A549 (cell line): Measurements from ENCODE around the gene CRADD. TPM values are rescaled to one million over a fixed set of nuclear protein-coding genes. Genes with fewer than 3 reads are reported as not detected.

ENCODE experiments used
- ATAC-seq, 2 experiments: fragments of 200-7000 bp in 1 of 2; fragments of >200 bp in 1 of 2; cut with Nextera tagmentation in 1 of 2; cut with Tn5 transposase in 1 of 2; 3 replicates each; pipeline versions ENCODE4 v1.8.0 to v1.9.1; 2018 to 2020; ENCODE audit warnings: mild to moderate bottlenecking in 1 of 2, moderate library complexity in 1 of 2
- CTCF ChIA-PET: fragments of 300-600 bp; sonication (Branson Sonifier 250); formaldehyde crosslinking; extraction: SDS; loops from one replicate; lab custom pipeline; 2021; ENCODE audit warnings: antibody characterized with exemption, inconsistent platforms; lab: Yijun Ruan, JAX
- POLR2A ChIA-PET: fragments of 350-600 bp; formaldehyde crosslinking; extraction: SDS; loops from one replicate; lab custom pipeline; 2021; ENCODE audit warnings: antibody characterized with exemption, inconsistent platforms; lab: Yijun Ruan, JAX
- DNase-seq, 2 experiments: peaks; one replicate each; pipeline versions ENCODE4 v3.0.0 to v3.0.0-alpha.2; 2011 to 2016; ENCODE audit warnings: low read depth in 1 of 2, low spot score in 1 of 2
- FAIRE-seq: peaks from 2 replicates; lab custom pipeline; 2011; peaks lifted over from hg19 to GRCh38; lab: Jason Lieb, UNC
- H3K27ac ChIP-seq, 2 experiments: fragments of >200 bp; sonication (Bioruptor Twin); formaldehyde crosslinking; 3 replicates each; pipeline ENCODE4 v1.5.1; 2016 to 2017
- H3K4me1 ChIP-seq: fragments of >200 bp; sonication (Bioruptor Twin); formaldehyde crosslinking; 3 replicates; pipeline ENCODE4 v1.6.1; 2016
- H3K4me2 ChIP-seq: fragments of >200 bp; sonication (Bioruptor Twin); formaldehyde crosslinking; 3 replicates; pipeline ENCODE4 v1.6.1; 2016
- H3K4me3 ChIP-seq: fragments of >200 bp; sonication (Bioruptor Twin); formaldehyde crosslinking; 3 replicates; pipeline ENCODE4 v1.5.1; 2016
- H3K9me3 ChIP-seq: fragments of >200 bp; sonication (Bioruptor Twin); formaldehyde crosslinking; 3 replicates; pipeline ENCODE4 v1.6.1; 2016
- BHLHE40 ChIP-seq: IDR thresholded peaks from 2 replicates; pipeline ENCODE4 v1.6.1; 2012; ENCODE audit warnings: low read depth, low read length, inconsistent platforms
- CHD2 ChIP-seq: fragments of 150-350 bp; IDR thresholded peaks from 2 replicates; pipeline ENCODE4 v1.6.1; 2014; ENCODE audit warnings: low read length; ENCODE audit not compliant: partially characterized antibody
- CHD4 ChIP-seq: fragments of 200-600 bp; sonication (generic); IDR thresholded peaks from 2 replicates; pipeline ENCODE4 v1.6.1; 2016; ENCODE audit warnings: antibody characterized with exemption, mild to moderate bottlenecking, borderline replicate concordance
- ESRRA ChIP-seq: fragments of 150-350 bp; IDR thresholded peaks from 2 replicates; pipeline ENCODE4 v1.6.1; 2014; ENCODE audit warnings: mild to moderate bottlenecking, low read length, borderline replicate concordance
- FOXS1 ChIP-seq: fragments of 250-450 bp; sonication (Bioruptor Pico); IDR thresholded peaks from 2 replicates; pipeline ENCODE4 v1.5.0; 2020; ENCODE audit warnings: mild to moderate bottlenecking, moderate library complexity
- GATA3 ChIP-seq: IDR thresholded peaks from 2 replicates; pipeline ENCODE4 v1.6.1; 2012; ENCODE audit warnings: borderline replicate concordance
- HDAC2 ChIP-seq: fragments of 200-600 bp; sonication (generic); IDR thresholded peaks from 2 replicates; pipeline ENCODE4 v1.6.1; 2016
- HEYL ChIP-seq: fragments of 250-450 bp; sonication (Bioruptor Pico); IDR thresholded peaks from 2 replicates; pipeline ENCODE4 v1.8.0; 2021; ENCODE audit warnings: mild to moderate bottlenecking, moderate library complexity
- HOXB13 ChIP-seq: fragments of 250-450 bp; sonication (Bioruptor Pico); IDR thresholded peaks from 2 replicates; pipeline ENCODE4 v1.5.0; 2020; ENCODE audit warnings: low read depth, mild to moderate bottlenecking, moderate library complexity
- HOXB5 ChIP-seq: fragments of 250-450 bp; sonication (Bioruptor Pico); IDR thresholded peaks from 2 replicates; pipeline ENCODE4 v1.5.0; 2020; ENCODE audit warnings: mild to moderate bottlenecking, moderate library complexity
- MAFK ChIP-seq: fragments of 450-650 bp; IDR thresholded peaks from 2 replicates; pipeline ENCODE4 v1.6.1; 2014; ENCODE audit not compliant: partially characterized antibody
- NPAS2 ChIP-seq: fragments of 250-450 bp; sonication (Bioruptor Pico); IDR thresholded peaks from 2 replicates; pipeline ENCODE4 v1.8.0; 2022; ENCODE audit warnings: mild to moderate bottlenecking, moderate library complexity, borderline replicate concordance
- NR3C1 ChIP-seq: fragments of >200 bp; sonication (Bioruptor Twin); formaldehyde crosslinking; IDR thresholded peaks from 3 replicates; pipeline ENCODE4 v1.6.1; 2017
- PHF8 ChIP-seq: fragments of 200-600 bp; sonication (generic); IDR thresholded peaks from 2 replicates; pipeline ENCODE4 v1.6.1; 2016; ENCODE audit warnings: low read depth, mild to moderate bottlenecking, antibody characterized with exemption, moderate library complexity, borderline replicate concordance
- POLR2A ChIP-seq: IDR thresholded peaks from 2 replicates; pipeline ENCODE4 v1.6.1; 2012; ENCODE audit warnings: mild to moderate bottlenecking, low read length
- POLR2AphosphoS2 ChIP-seq: conservative IDR thresholded peaks from 2 replicates; pipeline ENCODE4 v1.6.1; 2012; ENCODE audit warnings: low read length, improper control_type of control experiment, inconsistent platforms
- RAD21 ChIP-seq, 2 experiments: fragments of >200 bp in 1 of 2; sonication (Bioruptor Twin) in 1 of 2; formaldehyde crosslinking in 1 of 2; IDR thresholded peaks in 1 of 2; conservative IDR thresholded peaks in 1 of 2; 2 replicates in 1 of 2; 3 replicates in 1 of 2; pipeline ENCODE4 v1.6.1; 2012 to 2018; ENCODE audit warnings: inconsistent platforms in 1 of 2
- RARB ChIP-seq: fragments of 250-450 bp; sonication (Bioruptor Pico); IDR thresholded peaks from 2 replicates; pipeline ENCODE4 v1.8.0; 2021; ENCODE audit warnings: mild to moderate bottlenecking, moderate library complexity
- TP53 ChIP-seq: fragments of 250-450 bp; sonication (Bioruptor Pico); IDR thresholded peaks from 2 replicates; pipeline ENCODE4 v1.5.0; 2021; ENCODE audit warnings: mild to moderate bottlenecking, moderate library complexity
- ZC3H11A ChIP-seq: fragments of 450-650 bp; IDR thresholded peaks from 2 replicates; pipeline ENCODE4 v1.6.1; 2014; ENCODE audit warnings: antibody characterized with exemption, mild to moderate bottlenecking
- ZFP36 ChIP-seq: fragments of 450-650 bp; IDR thresholded peaks from 2 replicates; pipeline ENCODE4 v1.6.1; 2014; ENCODE audit warnings: borderline replicate concordance; ENCODE audit not compliant: partially characterized antibody
- WGBS: methylation state at CpG from one replicate; pipeline ENCODE4 v1.1.6; 2017; ENCODE audit errors: missing lambda C conversion rate; 5-methylcytosine and 5-hydroxymethylcytosine counted together
- polyA plus RNA-seq, 4 experiments: library from polyadenylated mRNA; depleted of rRNA in 3 of 4; stranded (reverse); fragments of >200 nt; fragmentation: RNase III in 1 of 4; extraction: RNeasy Plus Mini Kit Qiagen cat#74134 plus additional on column Dnase treatment in 1 of 4; gene quantifications; 2 replicates in 3 of 4; 3 replicates in 1 of 4; pipeline ENCODE4 v1.2.3, GENCODE V29; 2011 to 2017
- TF ChIP-seq, protein P1 (sequence below): IDR thresholded peaks from 2 replicates; pipeline ENCODE4 v1.6.1; 2012
- TF ChIP-seq, protein P2 (sequence below): fragments of 250-450 bp; sonication (Bioruptor Pico); IDR thresholded peaks from 2 replicates; pipeline ENCODE4 v1.5.0; 2021; ENCODE audit warnings: mild to moderate bottlenecking, moderate library complexity, borderline replicate concordance
- TF ChIP-seq, protein P3 (sequence below): fragments of 200-600 bp; sonication (generic); IDR thresholded peaks from 2 replicates; pipeline ENCODE4 v1.6.1; 2016; ENCODE audit warnings: antibody characterized with exemption, mild to moderate bottlenecking, moderate library complexity
- TF ChIP-seq, protein P4 (sequence below): fragments of >200 bp; sonication (Bioruptor Twin); formaldehyde crosslinking; IDR thresholded peaks from 2 replicates; pipeline ENCODE4 v1.6.1; 2016
- TF ChIP-seq, protein P5 (sequence below): fragments of 250-450 bp; sonication (Bioruptor Pico); IDR thresholded peaks from 2 replicates; pipeline ENCODE4 v1.5.0; 2020; ENCODE audit warnings: low read depth, mild to moderate bottlenecking, moderate library complexity

CRADD gene
- polyA plus RNA-seq, 2 of the 4 experiments (the other 2 are of a cell fraction) = 13.2 to 23.0 TPM

DNA sequence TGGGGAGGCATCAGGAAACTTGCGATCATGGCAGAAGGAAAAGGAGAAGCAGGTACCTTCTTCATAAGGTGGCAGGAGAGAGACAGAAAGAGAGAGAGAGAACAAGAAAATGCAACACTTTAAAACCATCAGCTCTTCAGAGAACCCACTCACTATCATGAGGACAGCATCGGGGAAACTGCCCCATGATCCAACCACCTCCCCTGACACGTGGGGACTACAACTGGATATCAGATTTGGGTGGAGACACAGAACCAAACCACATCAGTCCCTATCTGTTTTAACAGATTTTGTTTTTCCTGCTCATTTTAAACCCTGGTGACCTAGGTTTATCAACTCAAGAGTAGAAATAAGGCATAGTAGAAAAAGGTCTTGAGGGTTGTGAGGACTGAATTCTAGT, 261.1 kb downstream of the CRADD start (continued):
- TF ChIP-seq NPAS2 (no peak), HDAC2 (no peak)

DNA sequence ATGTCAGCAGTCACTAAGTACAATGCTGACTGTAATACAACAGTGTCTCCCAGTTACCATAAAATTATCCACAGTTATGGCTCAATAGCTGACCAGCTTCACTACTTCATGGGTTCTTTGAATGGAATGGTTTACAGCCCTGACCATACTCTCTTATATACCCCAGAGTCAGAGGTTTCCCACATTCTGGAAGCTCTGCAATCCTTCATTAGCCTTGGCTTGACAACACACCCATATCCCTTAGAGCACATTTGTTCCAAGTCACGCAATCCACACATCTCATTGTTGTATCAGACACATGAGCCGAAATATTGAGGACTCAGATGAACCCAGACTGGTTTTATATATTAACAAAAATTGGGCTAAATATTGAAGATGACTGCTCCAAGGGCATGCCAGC, 261.8 kb downstream of the CRADD start:
- no peak for ATAC-seq
- Histone ChIP-seq H3K9me3 (peaks cover 24% of the 10 kb centered on the region), H3K4me1 (0 out of 3 replicates have a peak, but pooled peaks cover 4% of the 10 kb centered on the region), H3K4me3 (no peak overlapping the region), H3K4me2 (no peak overlapping the region), H3K27ac (no peak overlapping the region)
- POLR2A ChIA-PET = no interaction called here
- TF ChIP-seq HOXB5 (no peak), TP53 (CRISPR knock-in tag) (no peak), POLR2AphosphoS2 (no peak), HDAC2 (no peak), NPAS2 (no peak), POLR2A (no peak), CHD4 (no peak), CHD2 (no peak), GATA3 (no peak), PHF8 (no peak)
- TF ChIP-seq, protein P1, sequence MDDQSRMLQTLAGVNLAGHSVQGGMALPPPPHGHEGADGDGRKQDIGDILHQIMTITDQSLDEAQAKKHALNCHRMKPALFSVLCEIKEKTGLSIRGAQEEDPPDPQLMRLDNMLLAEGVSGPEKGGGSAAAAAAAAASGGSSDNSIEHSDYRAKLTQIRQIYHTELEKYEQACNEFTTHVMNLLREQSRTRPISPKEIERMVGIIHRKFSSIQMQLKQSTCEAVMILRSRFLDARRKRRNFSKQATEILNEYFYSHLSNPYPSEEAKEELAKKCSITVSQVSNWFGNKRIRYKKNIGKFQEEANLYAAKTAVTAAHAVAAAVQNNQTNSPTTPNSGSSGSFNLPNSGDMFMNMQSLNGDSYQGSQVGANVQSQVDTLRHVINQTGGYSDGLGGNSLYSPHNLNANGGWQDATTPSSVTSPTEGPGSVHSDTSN = no peak
- TF ChIP-seq, protein P2, sequence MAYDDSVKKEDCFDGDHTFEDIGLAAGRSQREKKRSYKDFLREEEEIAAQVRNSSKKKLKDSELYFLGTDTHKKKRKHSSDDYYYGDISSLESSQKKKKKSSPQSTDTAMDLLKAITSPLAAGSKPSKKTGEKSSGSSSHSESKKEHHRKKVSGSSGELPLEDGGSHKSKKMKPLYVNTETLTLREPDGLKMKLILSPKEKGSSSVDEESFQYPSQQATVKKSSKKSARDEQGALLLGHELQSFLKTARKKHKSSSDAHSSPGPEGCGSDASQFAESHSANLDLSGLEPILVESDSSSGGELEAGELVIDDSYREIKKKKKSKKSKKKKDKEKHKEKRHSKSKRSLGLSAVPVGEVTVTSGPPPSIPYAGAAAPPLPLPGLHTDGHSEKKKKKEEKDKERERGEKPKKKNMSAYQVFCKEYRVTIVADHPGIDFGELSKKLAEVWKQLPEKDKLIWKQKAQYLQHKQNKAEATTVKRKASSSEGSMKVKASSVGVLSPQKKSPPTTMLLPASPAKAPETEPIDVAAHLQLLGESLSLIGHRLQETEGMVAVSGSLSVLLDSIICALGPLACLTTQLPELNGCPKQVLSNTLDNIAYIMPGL (CRISPR knock-in tag) = no peak
- TF ChIP-seq, protein P3, sequence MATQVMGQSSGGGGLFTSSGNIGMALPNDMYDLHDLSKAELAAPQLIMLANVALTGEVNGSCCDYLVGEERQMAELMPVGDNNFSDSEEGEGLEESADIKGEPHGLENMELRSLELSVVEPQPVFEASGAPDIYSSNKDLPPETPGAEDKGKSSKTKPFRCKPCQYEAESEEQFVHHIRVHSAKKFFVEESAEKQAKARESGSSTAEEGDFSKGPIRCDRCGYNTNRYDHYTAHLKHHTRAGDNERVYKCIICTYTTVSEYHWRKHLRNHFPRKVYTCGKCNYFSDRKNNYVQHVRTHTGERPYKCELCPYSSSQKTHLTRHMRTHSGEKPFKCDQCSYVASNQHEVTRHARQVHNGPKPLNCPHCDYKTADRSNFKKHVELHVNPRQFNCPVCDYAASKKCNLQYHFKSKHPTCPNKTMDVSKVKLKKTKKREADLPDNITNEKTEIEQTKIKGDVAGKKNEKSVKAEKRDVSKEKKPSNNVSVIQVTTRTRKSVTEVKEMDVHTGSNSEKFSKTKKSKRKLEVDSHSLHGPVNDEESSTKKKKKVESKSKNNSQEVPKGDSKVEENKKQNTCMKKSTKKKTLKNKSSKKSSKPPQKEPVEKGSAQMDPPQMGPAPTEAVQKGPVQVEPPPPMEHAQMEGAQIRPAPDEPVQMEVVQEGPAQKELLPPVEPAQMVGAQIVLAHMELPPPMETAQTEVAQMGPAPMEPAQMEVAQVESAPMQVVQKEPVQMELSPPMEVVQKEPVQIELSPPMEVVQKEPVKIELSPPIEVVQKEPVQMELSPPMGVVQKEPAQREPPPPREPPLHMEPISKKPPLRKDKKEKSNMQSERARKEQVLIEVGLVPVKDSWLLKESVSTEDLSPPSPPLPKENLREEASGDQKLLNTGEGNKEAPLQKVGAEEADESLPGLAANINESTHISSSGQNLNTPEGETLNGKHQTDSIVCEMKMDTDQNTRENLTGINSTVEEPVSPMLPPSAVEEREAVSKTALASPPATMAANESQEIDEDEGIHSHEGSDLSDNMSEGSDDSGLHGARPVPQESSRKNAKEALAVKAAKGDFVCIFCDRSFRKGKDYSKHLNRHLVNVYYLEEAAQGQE = no peak
- FAIRE-seq = no peak
- DNase-seq = no peak
- WGBS = 48% methylated on average over 2 of the region's 2 CpGs
- CTCF ChIA-PET = interaction anchor here (0.6 to 0.9 kb wide), 2 partner anchors 10 to 75 kb away, joined by 3 read pairs; no protein-coding TSS in a partner anchor

DNA sequence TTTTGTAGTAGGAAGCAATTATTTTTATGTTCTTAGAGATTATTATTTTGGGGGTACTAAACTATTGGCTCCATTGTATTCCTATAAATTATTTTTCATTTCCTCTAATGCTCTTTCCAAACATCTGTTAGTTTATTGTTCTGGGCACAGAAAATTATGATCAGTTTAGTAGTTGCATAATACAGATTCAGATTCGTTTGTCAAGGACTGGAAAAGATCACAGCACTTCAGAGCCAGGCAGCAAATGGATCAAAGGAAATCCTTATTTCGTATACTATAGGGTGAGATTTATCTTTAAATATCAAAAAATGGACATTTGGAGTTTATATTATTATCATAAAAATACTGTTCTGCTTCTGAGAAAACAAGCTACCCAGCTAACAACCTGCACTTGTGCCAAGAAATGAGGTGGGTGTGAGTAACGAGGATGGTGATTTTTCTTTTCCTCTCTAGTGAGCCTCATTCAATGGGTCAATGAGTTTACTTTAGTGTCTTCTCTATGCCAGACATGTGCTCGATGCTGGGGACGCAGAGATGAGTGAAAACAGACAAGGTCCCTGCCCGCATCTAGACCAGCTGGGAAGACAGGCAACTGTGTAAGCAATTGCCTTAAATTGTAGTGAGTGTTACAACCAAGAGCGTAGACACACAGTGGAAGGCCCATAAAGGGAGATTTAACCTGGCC, 262.6 kb downstream of the CRADD start:
- ATAC-seq = no peak
- FAIRE-seq = no peak
- Histone ChIP-seq H3K4me3 (no peak overlapping the region), H3K9me3 (peaks cover 17% of the 10 kb centered on the region), H3K4me2 (no peak overlapping the region), H3K27ac (no peak overlapping the region), H3K4me1 (0 out of 3 replicates have a peak, but pooled peaks cover 4% of the 10 kb centered on the region)
- CTCF ChIA-PET = interaction anchor here (0.9 kb wide), 1 partner anchor 74 kb away, joined by 3 read pairs; no protein-coding TSS in a partner anchor
- 57% methylated on average over 7 of the region's 7 CpGs for WGBS
- no peak for DNase-seq
- POLR2A ChIA-PET = no interaction called here
- TF ChIP-seq RAD21 (conservative IDR thresholded peaks at IDR 0.05 in 1 of 2, IDR thresholded peaks at IDR 0.05 in 1 of 2) (no peak), POLR2AphosphoS2 (no peak), ZC3H11A (no peak), HEYL (CRISPR knock-in tag) (no peak), POLR2A (no peak), RARB (no peak), BHLHE40 (no peak), HDAC2 (no peak), GATA3 (no peak), NR3C1 (no peak), ESRRA (no peak), HOXB13 (no peak), ZFP36 (no peak), MAFK (no peak), FOXS1 (CRISPR knock-in tag) (no peak)
- TF ChIP-seq, protein P1 = no peak
- TF ChIP-seq, protein P4, sequence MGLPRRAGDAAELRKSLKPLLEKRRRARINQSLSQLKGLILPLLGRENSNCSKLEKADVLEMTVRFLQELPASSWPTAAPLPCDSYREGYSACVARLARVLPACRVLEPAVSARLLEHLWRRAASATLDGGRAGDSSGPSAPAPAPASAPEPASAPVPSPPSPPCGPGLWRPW = no peak
- TF ChIP-seq, protein P5, sequence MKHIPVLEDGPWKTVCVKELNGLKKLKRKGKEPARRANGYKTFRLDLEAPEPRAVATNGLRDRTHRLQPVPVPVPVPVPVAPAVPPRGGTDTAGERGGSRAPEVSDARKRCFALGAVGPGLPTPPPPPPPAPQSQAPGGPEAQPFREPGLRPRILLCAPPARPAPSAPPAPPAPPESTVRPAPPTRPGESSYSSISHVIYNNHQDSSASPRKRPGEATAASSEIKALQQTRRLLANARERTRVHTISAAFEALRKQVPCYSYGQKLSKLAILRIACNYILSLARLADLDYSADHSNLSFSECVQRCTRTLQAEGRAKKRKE = no peak
